Stomach (tissue), 4 donors: ENCODE measurements around the gene PHETA2.

Source experiments
- EP300 ChIP-seq: sonication (generic); formaldehyde crosslinking; IDR thresholded peaks from one replicate; pipeline ENCODE4 v1.6.1; 2017; ENCODE audit warnings: antibody characterized with exemption
- POLR2AphosphoS5 ChIP-seq, 3 donors: sonication (generic); formaldehyde crosslinking; IDR thresholded peaks; one replicate each; pipeline ENCODE4 v1.6.1; 2016; ENCODE audit warnings: antibody characterized with exemption in 3 of 3
- TF ChIP-seq, protein P1 (sequence below), 7 experiments: fragments of 450-650 bp in 4 of 7; fragments of 200-600 bp in 3 of 7; sonication (generic) in 3 of 7; IDR thresholded peaks; one replicate each; pipeline ENCODE4 v1.5.1; 2016 to 2019; ENCODE audit warnings: antibody characterized with exemption in 7 of 7, control low read depth in 2 of 7, mild to moderate bottlenecking in 1 of 7

DNA sequence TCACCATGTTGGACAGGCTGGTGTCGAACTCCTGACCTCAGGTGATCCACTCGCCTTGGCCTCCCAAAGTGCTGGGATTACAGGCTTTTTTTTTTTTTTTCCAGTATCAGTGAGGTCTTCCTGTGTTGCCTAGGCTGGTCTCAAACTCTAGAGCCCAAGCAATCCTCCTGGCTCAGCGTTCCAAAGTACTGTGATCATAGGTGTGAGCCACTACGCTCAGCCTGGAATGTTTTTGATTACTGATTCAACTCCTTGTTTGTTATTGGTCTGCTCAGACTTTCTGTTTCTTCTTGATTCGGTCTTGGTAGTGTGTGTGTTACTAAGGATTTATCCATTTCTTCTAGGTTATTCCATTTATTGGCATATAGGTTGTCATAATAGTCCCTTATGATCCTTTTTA is 34.8 kb upstream of the PHETA2 start:
- TF ChIP-seq, protein P1, sequence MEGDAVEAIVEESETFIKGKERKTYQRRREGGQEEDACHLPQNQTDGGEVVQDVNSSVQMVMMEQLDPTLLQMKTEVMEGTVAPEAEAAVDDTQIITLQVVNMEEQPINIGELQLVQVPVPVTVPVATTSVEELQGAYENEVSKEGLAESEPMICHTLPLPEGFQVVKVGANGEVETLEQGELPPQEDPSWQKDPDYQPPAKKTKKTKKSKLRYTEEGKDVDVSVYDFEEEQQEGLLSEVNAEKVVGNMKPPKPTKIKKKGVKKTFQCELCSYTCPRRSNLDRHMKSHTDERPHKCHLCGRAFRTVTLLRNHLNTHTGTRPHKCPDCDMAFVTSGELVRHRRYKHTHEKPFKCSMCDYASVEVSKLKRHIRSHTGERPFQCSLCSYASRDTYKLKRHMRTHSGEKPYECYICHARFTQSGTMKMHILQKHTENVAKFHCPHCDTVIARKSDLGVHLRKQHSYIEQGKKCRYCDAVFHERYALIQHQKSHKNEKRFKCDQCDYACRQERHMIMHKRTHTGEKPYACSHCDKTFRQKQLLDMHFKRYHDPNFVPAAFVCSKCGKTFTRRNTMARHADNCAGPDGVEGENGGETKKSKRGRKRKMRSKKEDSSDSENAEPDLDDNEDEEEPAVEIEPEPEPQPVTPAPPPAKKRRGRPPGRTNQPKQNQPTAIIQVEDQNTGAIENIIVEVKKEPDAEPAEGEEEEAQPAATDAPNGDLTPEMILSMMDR (IDR thresholded peaks at IDR 0.05) = no peak
- TF ChIP-seq EP300 (no peak), POLR2AphosphoS5 (IDR thresholded peaks at IDR 0.05) (no peak)
